ENCODE measurements around the gene BRD9. TPM values are rescaled to one million over a fixed set of nuclear protein-coding genes. Genes with fewer than 3 reads are reported as not detected.

Gene BRD9
- total and polyA plus RNA-seq, 2 donors (not counting 3 experiments of a cell fraction or from before 2014, with no cell fraction given): 17.6 to 67.6 TPM

- H3K27me3 ChIP-seq (ENCODE audit: control insufficient read depth in 2 of 2, insufficient read depth in 2 of 2, low read length in 2 of 2): no peaks in the 10 kb centered on the region
- H3K9ac ChIP-seq (replicated peaks; ENCODE audit: extremely low read depth, insufficient read depth, low read length): no peak overlapping the region
- BruUV-seq (replicated peaks): no TSS peak
- ChIA-PET CTCF (no interaction called here), POLR2A (no interaction called here)
- H4K20me1 ChIP-seq (replicated peaks; ENCODE audit: control insufficient read depth, extremely low read depth, insufficient read depth, low read length): no peaks in the 10 kb centered on the region
- no peak overlapping the region for H3K4me3 ChIP-seq (replicated peaks in 1 of 3; ENCODE audit: insufficient read depth in 1 of 3, low read depth in 1 of 3, low read length in 3 of 3)
- H3K9me3 ChIP-seq (replicated peaks; ENCODE audit: control insufficient read depth, insufficient read depth, low read length): no peaks in the 10 kb centered on the region
- no peaks in the 10 kb centered on the region for H3K9me1 ChIP-seq (replicated peaks; ENCODE audit: control insufficient read depth, extremely low read depth, insufficient read depth, low read length)
- intact Hi-C loops (cut with micrococcal nuclease) (no loop called here), dilution Hi-C loops (cut with MboI; ENCODE audit: extremely low pct_ligation_motif_present, low sequenced_read_pairs) (no loop called here)
- no peak overlapping the region for H3K27ac ChIP-seq (ENCODE audit: insufficient read depth, low read depth, low read length)
- no peak for FAIRE-seq
- no peaks in the 10 kb centered on the region for H3K79me2 ChIP-seq (ENCODE audit: control insufficient read depth, insufficient read depth, low read length)
- H2AFZ ChIP-seq (ENCODE audit: low read depth, low read length): no peak overlapping the region
- H3K4me1 ChIP-seq (ENCODE audit: control insufficient read depth, extremely low read depth, insufficient read depth, low read length): peaks cover 4% of the 10 kb centered on the region
- no peak for DNase-seq (ENCODE audit: low read depth, low spot score)
- H3K4me2 ChIP-seq (ENCODE audit: insufficient read depth, low read length): no peak overlapping the region
- peaks cover 0 to 8% of the 10 kb centered on the region in 2 experiments for H3K36me3 ChIP-seq (ENCODE audit: control insufficient read depth in 2 of 2, extremely low read depth in 1 of 2, insufficient read depth in 2 of 2, low read length in 2 of 2)
- TF ChIP-seq POLR2A (IDR thresholded peaks at IDR 0.05; ENCODE audit: low read depth, low read length) (no peak), EZH2 (IDR thresholded peaks at IDR 0.05; ENCODE audit: borderline replicate concordance, low read depth, low read length, severe bottlenecking) (no peak), POLR2AphosphoS5 (IDR thresholded peaks at IDR 0.05; ENCODE audit: insufficient read depth, low read depth, low read length) (no peak), MYC (IDR thresholded peaks at IDR 0.05; ENCODE audit: low read depth, low read length) (no peak), GATA2 (IDR thresholded peaks at IDR 0.05; ENCODE audit: insufficient read depth, insufficient read length, low read depth, low read length) (no peak), MAX (IDR thresholded peaks at IDR 0.05; ENCODE audit: insufficient read depth, insufficient read length) (no peak), JUN (IDR thresholded peaks at IDR 0.05; ENCODE audit: borderline replicate concordance, insufficient read depth, insufficient read length, low read depth) (no peak), CTCF (IDR thresholded peaks at IDR 0.05; ENCODE audit: extremely low read depth in 1 of 2, insufficient read depth in 1 of 2, low read depth in 1 of 2, low read length in 2 of 2) (no peak), FOS (IDR thresholded peaks at IDR 0.05; ENCODE audit: borderline replicate concordance, insufficient read depth, low read length) (no peak)
Measured at GRCh38 chr5:914612-915011, 22.0 kb upstream of the BRD9 start.

All from endothelial cell of umbilical vein (primary cell).